ENCODE results near the gene AKR1C1.
"Not testable (repeated sequence)": the region's sequence is repeated elsewhere in the genome, so short reads cannot be mapped to it uniquely, and the experiment has no call there.

The AKR1C1 gene

DNA sequence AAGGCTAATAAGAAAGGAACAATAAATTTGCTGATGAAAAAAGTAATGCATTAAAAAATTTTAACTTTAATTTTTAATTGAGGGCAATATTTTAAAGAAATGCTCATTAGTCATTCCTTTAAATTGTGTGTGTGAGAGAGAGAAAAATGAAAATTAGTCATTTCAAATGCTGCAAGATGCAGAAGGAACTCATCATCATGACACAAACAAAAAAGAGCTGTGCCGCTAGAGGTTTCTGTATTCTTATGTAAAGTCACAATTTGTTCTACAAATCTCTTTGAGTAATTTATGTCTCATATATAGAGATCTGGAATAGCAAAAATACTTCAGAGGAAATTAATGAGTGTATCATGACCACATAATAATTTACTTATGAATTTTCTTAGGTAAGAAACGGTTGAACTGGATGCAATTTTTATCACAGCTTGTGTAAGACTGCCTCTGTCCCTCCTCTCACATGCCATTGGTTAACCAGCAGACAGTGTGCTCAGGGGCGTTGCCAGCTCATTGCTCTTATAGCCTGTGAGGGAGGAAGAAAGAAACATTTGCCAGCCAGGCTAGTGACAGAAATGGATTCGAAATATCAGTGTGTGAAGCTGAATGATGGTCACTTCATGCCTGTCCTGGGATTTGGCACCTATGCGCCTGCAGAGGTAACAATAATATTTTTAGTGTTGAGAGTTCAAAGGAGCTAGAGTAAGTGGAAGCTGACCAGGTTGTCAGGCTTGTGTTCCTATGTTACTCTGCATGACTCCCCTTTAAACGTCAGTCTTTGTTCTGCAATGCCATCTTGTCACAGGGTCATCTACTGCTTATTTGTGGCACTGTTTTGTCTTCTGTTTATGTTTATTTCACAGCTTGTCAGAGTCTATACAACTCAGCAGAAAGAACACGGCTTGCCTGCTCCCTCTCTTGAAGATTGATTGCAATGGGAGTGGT, at the start of gene AKR1C1:
Gene AKR1C1 (plus strand): TSS at position 540 of the 939 bp plus-strand sequence. CDS start 30 bp downstream, at position 570.
- H3K4me1 ChIP-seq (ENCODE audit: insufficient read depth, low read length); H3K9me3 ChIP-seq (ENCODE audit: insufficient read depth, low read depth, low read length); H3K4me3 ChIP-seq (ENCODE audit: low read length); H3K36me3 ChIP-seq (ENCODE audit: insufficient read depth, low read depth, low read length); H3K9ac ChIP-seq (ENCODE audit: low read depth, low read length); H3K27me3 ChIP-seq (ENCODE audit: insufficient read depth, low read length); H3K27ac ChIP-seq (ENCODE audit: low read length): not testable (repeated sequence)

DNA sequence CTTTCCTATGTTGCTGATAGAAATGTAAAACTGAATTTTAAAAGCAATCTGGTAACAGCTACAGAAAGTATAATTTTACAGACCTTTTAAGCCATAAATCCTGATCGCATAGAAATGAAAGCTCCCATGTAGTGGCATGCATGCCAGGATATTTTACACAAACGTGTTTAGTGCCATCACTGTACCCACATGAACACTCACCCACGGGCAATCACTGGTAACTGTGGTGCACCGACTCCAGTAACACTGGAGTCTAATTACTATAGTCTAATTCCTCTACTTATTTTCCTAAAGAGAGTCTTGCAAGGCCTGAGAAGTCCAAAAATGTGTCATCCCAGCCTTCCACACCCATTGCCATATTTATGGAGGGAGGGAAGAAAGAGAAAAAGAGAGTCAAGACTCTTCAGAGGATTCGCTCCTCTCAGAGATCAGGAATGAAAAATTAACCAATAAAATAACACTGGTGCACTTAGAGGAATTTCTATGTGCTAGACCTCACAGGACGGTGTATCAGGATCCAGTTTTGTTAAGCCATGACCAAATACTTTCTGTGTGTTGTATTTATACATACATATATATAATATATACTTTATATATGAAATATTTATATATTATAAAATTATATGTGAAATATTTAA, 48.9 kb upstream of the AKR1C1 start:
- Histone ChIP-seq H3K27ac (ENCODE audit: low read length) (no peak overlapping the region), H3K4me1 (ENCODE audit: insufficient read depth, low read length) (no peaks in the 10 kb centered on the region), H3K9ac (ENCODE audit: low read depth, low read length) (no peak overlapping the region), H3K9me3 (ENCODE audit: insufficient read depth, low read depth, low read length) (peaks cover 12% of the 10 kb centered on the region), H3K4me3 (ENCODE audit: low read length) (no peak overlapping the region), H3K27me3 (ENCODE audit: insufficient read depth, low read length) (no peaks in the 10 kb centered on the region), H3K36me3 (ENCODE audit: insufficient read depth, low read depth, low read length) (no peaks in the 10 kb centered on the region)

DNA sequence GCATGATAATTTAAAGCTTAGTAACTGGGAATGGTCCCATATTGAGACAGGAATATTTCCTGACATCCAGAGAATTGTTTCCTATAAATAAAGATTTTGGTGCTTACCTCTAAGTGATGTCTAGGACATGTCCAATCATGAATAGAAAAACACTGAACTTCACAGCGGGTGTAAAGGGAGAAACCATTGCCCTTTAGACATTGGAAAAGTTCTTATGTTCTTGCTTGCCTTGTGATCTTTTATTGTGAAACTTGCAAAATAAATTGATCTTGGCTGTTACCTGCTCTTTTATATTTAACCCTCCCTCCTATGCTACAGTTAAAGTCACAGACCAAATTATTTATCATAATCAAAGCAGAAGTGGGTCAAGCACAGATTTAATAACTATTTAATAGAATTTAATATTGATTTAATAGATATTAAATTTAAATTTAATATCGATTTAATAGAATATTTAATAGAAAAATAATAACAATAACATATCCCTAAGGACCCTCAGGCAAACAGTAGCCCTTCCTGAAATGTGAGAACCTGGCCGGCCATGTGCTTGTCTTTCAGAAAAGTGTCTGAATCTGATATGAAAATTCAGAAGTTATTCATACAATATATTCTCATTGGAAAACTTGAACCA, 47.0 kb upstream of the AKR1C1 start:
- no peak overlapping the region for H3K4me3 ChIP-seq (ENCODE audit: low read length)

DNA sequence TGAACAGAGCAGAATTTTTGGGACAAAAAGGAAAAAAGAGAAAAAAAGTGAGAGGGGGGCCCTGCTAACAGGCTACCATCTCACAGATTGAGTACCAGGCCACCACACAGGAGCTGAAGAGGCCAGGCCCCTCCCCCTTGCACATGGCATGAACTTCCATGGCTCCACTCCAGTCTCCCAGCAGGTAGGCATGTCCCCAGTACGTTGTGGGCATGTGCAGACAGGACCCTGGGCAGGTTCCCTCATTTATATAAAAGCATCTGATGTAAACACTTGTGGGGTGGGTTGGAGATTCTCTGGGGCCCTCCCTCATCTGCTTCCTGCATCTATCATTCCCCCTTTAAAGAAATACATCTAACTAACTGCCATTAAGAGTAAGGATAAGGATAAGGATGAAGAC, 45.0 kb upstream of the AKR1C1 start:
- H3K9me3 ChIP-seq (ENCODE audit: insufficient read depth, low read depth, low read length): no peaks in the 10 kb centered on the region
- no peaks in the 10 kb centered on the region for H3K36me3 ChIP-seq (ENCODE audit: insufficient read depth, low read depth, low read length)
- H3K9ac ChIP-seq (ENCODE audit: low read depth, low read length): no peak overlapping the region
- no peak overlapping the region for H3K4me3 ChIP-seq (ENCODE audit: low read length)
- no peak overlapping the region for H3K27ac ChIP-seq (ENCODE audit: low read length)
- no peaks in the 10 kb centered on the region for H3K27me3 ChIP-seq (ENCODE audit: insufficient read depth, low read length)
- no peaks in the 10 kb centered on the region for H3K4me1 ChIP-seq (ENCODE audit: insufficient read depth, low read length)

More for the DNA sequence above, 47.0 kb upstream of the AKR1C1 start:
- Histone ChIP-seq H3K9ac (ENCODE audit: low read depth, low read length) (no peak overlapping the region), H3K4me1 (ENCODE audit: insufficient read depth, low read length) (no peaks in the 10 kb centered on the region), H3K27ac (ENCODE audit: low read length) (no peak overlapping the region), H3K36me3 (ENCODE audit: insufficient read depth, low read depth, low read length) (no peaks in the 10 kb centered on the region), H3K27me3 (ENCODE audit: insufficient read depth, low read length) (no peaks in the 10 kb centered on the region), H3K9me3 (ENCODE audit: insufficient read depth, low read depth, low read length) (peaks cover under 1% of the 10 kb centered on the region; the same call in 1 of the 2 replicates)

DNA sequence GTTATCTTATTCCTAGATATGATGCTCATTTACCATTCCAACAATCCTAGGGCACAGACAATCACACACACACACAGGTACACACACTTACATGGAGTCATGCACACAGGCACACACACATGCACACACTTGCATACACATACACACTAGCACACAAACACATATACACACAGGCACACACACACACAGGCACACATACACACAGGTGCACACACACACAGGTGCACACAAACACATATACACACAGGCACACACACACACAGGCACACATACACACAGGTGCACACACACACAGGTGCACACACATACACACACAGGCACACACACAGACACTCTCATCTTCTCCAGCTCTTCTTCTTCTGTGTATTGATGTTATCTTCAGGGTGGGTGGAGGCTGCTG, 38.7 kb upstream of the AKR1C1 start:
- H3K9ac ChIP-seq (ENCODE audit: low read depth, low read length); H3K4me1 ChIP-seq (ENCODE audit: insufficient read depth, low read length); H3K36me3 ChIP-seq (ENCODE audit: insufficient read depth, low read depth, low read length); H3K9me3 ChIP-seq (ENCODE audit: insufficient read depth, low read depth, low read length); H3K27ac ChIP-seq (ENCODE audit: low read length); H3K27me3 ChIP-seq (ENCODE audit: insufficient read depth, low read length); H3K4me3 ChIP-seq (ENCODE audit: low read length): not testable (repeated sequence)

DNA sequence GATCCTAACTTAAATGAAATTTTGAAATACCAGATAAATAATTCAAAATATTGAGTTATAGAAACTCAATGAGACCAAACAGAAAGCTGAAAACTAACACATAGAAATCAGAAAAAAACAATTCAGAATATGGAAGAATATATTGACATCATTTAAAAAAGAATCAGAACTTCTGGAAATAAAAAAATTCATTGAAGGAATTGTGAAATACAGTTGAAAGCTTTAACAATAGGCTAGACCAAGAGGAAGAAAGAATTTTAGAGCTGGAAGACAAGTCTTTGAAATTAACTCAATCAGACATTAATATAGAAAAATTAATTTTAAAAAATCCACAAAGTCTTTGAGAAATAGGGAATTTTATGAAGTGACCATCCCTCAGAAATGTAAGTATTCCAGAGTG, 36.8 kb upstream of the AKR1C1 start:
- Histone ChIP-seq H3K36me3 (ENCODE audit: insufficient read depth, low read depth, low read length) (no peaks in the 10 kb centered on the region), H3K27ac (ENCODE audit: low read length) (no peak overlapping the region), H3K9me3 (ENCODE audit: insufficient read depth, low read depth, low read length) (no peaks in the 10 kb centered on the region), H3K9ac (ENCODE audit: low read depth, low read length) (no peak overlapping the region), H3K4me1 (ENCODE audit: insufficient read depth, low read length) (no peaks in the 10 kb centered on the region), H3K4me3 (ENCODE audit: low read length) (no peak overlapping the region), H3K27me3 (ENCODE audit: insufficient read depth, low read length) (no peaks in the 10 kb centered on the region)

DNA sequence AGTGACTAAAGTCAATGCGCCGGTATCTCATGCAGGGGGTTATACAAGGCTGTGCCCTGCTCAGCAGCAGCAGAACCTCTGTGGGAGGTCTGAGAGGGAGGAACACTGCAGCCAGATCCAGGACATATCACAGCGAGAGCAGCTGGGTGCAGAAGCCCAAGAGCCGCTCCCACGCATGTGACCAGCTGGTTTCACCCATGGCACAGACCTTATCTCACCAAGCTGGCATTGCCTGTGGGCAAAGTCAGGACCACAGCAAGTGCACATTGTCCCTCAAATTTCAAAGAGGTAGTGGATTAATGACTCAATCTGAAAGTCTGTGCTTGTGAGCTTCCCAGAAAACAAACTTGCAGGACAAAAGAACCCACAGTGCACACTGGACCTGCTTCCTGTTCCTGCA, 31.6 kb upstream of the AKR1C1 start:
- Histone ChIP-seq H3K4me3 (ENCODE audit: low read length) (no peak overlapping the region), H3K9me3 (ENCODE audit: insufficient read depth, low read depth, low read length) (no peaks in the 10 kb centered on the region), H3K27me3 (ENCODE audit: insufficient read depth, low read length) (no peaks in the 10 kb centered on the region), H3K9ac (ENCODE audit: low read depth, low read length) (no peak overlapping the region; the same call in 1 of the 2 replicates), H3K4me1 (ENCODE audit: insufficient read depth, low read length) (no peaks in the 10 kb centered on the region), H3K36me3 (ENCODE audit: insufficient read depth, low read depth, low read length) (no peaks in the 10 kb centered on the region), H3K27ac (ENCODE audit: low read length) (no peak overlapping the region)

DNA sequence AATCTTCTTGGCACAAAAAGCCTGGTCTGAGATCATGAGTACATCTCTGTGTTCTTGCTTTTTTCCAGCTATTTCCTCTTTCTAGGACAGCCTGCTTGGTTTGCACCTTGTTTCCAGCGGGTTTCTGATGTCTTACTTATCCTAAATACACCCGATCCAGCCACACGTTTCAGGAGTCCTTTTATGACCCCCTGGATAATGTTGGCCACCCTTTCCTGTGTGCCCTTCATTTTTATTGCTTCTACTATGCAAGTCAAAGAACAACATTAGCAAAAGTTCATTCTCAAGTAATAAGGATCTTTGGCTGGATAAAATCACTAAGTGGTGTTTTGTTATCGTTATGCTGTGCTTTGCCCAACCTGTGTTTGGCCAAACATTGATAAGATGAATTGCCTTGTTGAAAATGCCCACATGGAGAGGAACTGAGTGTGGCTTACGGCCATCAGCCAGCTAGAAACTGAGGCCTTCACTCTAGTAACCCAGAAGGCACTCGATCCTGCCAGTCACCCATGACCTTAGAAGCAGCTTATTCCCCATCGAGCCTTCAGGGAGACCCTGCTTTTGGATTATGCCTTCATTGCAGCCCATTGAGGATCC, 28.7 kb upstream of the AKR1C1 start:
- no peak overlapping the region for H3K4me3 ChIP-seq (ENCODE audit: low read length)
- H3K36me3 ChIP-seq (ENCODE audit: insufficient read depth, low read depth, low read length): no peaks in the 10 kb centered on the region
- no peak overlapping the region for H3K27ac ChIP-seq (ENCODE audit: low read length)
- no peaks in the 10 kb centered on the region for H3K9me3 ChIP-seq (ENCODE audit: insufficient read depth, low read depth, low read length)
- H3K27me3 ChIP-seq (ENCODE audit: insufficient read depth, low read length): no peaks in the 10 kb centered on the region
- no peaks in the 10 kb centered on the region for H3K4me1 ChIP-seq (ENCODE audit: insufficient read depth, low read length)
- no peak overlapping the region for H3K9ac ChIP-seq (ENCODE audit: low read depth, low read length)

DNA sequence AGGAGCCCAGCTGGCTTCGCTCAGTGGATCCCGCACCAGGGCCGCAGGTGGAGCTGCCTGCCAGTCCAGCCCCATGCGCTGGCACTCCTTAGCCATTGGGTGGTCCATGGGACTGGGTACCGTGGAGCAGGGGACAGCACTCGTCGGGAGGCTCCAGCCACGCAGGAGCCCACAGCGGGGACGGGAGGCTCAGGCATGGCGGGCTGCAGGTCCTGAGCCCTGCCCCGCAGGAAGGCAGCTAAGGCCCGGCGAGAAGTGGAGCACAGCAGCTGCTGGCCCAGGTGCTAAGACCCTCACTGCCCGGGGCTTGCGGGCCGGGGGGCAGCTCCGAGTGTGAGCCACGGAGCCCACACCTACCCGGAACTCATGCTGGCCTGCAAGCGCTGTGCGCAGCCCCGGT, 25.9 kb upstream of the AKR1C1 start:
- Histone ChIP-seq H3K27me3 (ENCODE audit: insufficient read depth, low read length) (no peaks in the 10 kb centered on the region), H3K4me1 (ENCODE audit: insufficient read depth, low read length) (no peaks in the 10 kb centered on the region), H3K9me3 (ENCODE audit: insufficient read depth, low read depth, low read length) (no peaks in the 10 kb centered on the region), H3K27ac (ENCODE audit: low read length) (no peak overlapping the region), H3K9ac (ENCODE audit: low read depth, low read length) (no peak overlapping the region), H3K4me3 (ENCODE audit: low read length) (no peak overlapping the region), H3K36me3 (ENCODE audit: insufficient read depth, low read depth, low read length) (no peaks in the 10 kb centered on the region)

DNA sequence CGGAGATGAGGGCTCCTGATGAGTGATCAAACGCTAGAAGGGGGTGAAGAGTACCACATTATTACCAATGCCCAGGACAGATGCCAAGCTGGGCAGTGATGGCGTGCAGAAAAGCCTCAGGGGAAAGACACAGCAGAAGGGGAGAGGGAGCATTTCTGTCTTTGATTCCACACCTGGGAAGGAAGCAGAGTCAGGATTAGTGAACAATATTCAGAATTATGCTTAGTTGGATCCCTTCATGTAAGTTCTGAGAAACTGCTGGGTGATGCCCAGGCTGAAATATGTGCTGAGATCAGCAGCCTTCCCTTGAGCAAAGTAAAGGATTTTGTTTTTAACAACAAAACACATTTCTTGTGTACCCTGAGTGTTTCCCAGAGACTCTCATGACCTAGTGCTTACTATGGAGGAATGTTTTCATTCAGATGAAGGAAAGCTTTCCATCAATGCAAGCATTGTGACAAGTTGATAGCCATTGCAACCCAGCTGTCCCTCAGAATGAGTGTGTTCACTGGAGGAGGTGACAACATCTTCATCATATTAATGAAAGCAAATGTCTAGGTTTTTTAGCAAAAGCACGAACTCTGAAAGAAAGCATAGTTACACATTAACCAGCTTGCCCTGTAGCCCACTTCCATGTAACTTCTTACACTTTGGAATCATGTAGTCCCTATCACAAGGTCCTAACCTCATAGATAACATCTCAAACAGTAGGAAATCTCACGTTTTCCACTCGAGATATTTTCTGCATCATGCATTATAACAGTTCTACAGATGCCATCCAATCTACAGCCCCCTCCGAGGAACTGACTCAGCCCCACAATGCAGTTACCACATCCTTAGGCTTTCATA, 23.8 kb upstream of the AKR1C1 start:
- Histone ChIP-seq H3K4me1 (ENCODE audit: insufficient read depth, low read length) (peaks cover 14% of the 10 kb centered on the region; the same call in 1 of the 2 replicates), H3K36me3 (ENCODE audit: insufficient read depth, low read depth, low read length) (no peaks in the 10 kb centered on the region), H3K27ac (ENCODE audit: low read length) (no peak overlapping the region), H3K4me3 (ENCODE audit: low read length) (no peak overlapping the region), H3K27me3 (ENCODE audit: insufficient read depth, low read length) (no peaks in the 10 kb centered on the region), H3K9ac (ENCODE audit: low read depth, low read length) (no peak overlapping the region), H3K9me3 (ENCODE audit: insufficient read depth, low read depth, low read length) (no peaks in the 10 kb centered on the region)

DNA sequence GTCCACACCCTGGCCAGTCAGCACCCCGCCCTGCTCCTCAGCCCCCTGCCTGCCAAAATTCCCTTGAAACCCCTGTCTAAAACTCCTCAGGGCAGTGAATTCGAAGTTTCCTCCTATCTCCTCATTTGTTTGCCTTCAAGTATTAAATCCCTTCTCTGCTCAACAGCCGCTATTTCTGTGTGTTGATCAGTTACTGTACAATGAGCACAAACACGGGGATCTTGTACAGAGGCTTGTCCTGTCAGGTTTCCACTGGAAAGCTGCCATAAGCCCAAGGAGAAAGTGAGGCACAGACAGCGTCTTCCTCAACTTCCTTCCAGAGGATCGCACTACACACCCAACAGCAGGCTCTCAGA, 23.2 kb upstream of the AKR1C1 start:
- peaks cover 18% of the 10 kb centered on the region; the same call in 1 of the 2 replicates for H3K4me1 ChIP-seq (ENCODE audit: insufficient read depth, low read length)
- H3K9ac ChIP-seq (ENCODE audit: low read depth, low read length); H3K4me3 ChIP-seq (ENCODE audit: low read length); H3K36me3 ChIP-seq (ENCODE audit: insufficient read depth, low read depth, low read length); H3K27ac ChIP-seq (ENCODE audit: low read length); H3K9me3 ChIP-seq (ENCODE audit: insufficient read depth, low read depth, low read length); H3K27me3 ChIP-seq (ENCODE audit: insufficient read depth, low read length): not testable (repeated sequence)

Data from iPS-20b (cell line).